CD4-positive, alpha-beta T cell treated with Interleukin-10 for 1 hour (primary cell): Measurements from ENCODE around the gene PCDHGA4.
"Not testable (repeated sequence)": the region's sequence is repeated elsewhere in the genome, so short reads cannot be mapped to it uniquely, and the experiment has no call there.

ENCODE experiments used
- DNase-seq: peaks from one replicate; pipeline ENCODE4 v3.0.0-alpha.2; 2020

PCDHGA4 gene

DNA sequence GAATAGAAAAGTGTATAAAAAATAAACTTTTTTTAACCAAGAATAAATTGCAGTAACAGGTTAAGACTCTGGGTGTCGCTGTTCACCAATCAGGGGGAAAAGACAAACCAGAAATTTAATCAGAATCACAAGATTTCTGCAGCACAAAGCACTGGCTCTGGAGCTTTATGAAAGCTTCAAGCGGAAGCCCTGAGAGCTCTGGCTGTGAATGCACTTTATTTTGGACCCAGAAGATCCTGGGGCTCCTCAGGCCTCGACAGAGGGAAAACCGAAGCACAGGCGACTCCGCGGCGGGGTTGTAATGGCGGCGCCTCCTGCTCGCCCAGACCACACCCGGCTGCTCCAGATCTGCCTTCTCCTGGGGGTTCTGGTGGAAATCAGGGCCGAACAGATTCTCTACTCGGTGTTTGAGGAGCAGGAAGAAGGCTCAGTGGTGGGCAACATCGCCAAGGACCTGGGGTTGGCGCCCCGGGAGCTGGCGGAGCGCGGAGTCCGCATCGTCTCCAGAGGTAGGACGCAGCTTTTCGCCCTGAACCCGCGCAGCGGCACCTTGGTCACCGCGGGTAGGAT, at the start of gene PCDHGA4:
TSS of gene PCDHGA4 (plus strand) at position 122 of the 570 bp plus-strand sequence. CDS start at position 209, 87 bp downstream.
- peak; percentile 24 for DNase-seq

DNA sequence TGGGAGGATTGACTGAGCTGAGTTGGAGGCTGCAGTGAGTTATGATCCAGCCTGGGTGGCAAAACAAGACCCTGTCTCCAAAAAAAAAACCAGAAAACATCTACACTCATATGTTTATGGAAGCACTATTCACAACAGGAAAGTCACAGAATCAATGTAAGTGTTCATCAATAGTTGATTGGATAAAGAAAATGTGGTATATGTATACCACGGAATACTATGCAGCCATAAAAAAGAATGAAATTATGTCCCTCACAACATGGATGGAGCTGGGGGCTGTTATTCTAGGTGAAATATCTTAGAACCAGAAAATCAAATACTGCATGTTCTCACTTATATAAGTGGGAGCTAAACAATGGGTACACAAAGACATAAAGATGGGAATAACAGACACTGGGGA, 48.2 kb upstream of the PCDHGA4 start:
- DNase-seq = no peak

DNA sequence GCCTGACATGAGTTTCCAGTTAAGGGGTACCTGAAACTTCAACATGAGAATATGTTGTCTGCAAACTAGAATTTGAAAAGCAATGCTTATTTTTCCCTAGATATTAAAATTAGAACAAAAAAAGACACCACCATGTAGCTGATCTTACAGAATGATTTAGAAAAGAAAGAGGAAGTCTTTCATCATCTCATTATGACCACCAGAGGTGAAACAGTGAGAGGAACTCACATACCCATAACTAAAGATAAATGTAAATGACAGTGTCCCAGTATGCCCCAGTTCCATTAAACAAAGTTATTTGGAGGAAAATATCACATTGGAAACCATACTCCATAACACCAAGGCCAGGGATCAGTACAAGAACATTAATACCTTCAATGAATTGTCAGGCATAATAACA, 41.1 kb upstream of the PCDHGA4 start:
- DNase-seq = no peak

DNA sequence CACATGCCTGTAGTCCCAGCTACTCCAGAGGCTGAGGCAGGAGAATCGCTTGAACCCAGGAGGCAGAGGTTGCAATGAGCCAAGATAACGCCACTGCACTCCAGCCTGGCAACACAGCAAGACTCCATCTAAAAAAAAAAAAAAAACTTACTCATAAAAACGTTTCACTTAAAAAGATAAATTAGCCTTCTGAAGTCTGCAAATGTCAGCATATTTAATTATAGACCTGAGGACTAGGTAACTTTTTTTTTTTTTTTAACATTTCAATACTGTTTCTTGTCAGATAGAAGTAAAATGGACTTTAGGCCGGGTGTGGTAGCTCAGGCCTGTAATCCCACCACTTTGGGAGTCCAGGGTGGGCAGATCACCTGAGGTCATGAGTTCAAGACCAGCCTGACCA, 37.9 kb upstream of the PCDHGA4 start:
- not testable (repeated sequence) for DNase-seq

DNA sequence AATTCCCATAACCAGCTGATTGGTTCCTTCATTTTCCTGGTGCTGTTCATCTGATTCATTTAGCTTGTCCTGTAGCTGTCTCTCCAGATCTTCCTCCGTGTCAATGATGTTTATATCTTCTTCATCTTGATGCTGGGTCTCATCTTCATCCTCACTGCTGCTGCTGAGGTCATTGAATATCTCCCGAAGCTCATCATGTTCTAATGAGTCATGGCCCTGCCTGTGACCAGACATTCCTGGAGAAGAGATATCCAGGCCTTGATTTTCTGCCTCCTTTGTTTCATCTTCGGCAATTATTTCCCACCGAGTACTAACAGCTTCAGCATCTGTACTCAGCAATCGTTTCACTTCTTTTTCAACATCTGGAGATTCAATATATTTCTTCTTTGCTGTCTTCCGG, 35.6 kb upstream of the PCDHGA4 start:
- no peak for DNase-seq

DNA sequence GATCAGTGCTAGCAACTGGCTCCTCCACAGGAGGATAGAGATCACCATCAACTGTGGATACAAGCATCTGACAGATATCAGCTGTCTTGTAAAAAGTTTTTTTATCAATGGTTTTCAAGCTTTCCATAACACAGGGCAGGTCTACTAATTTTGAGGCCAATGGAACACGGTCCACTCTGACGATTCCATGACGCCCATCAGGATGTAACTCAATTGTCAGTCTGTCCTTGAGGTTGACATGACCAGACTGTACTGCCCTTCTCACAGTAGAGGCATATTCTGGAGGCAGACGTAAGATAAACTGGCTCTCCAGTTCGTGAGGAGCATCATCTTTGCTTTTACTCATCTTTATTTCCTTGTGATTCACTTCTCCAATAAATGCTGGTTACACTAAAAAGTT, 35.1 kb upstream of the PCDHGA4 start:
- DNase-seq = no peak

DNA sequence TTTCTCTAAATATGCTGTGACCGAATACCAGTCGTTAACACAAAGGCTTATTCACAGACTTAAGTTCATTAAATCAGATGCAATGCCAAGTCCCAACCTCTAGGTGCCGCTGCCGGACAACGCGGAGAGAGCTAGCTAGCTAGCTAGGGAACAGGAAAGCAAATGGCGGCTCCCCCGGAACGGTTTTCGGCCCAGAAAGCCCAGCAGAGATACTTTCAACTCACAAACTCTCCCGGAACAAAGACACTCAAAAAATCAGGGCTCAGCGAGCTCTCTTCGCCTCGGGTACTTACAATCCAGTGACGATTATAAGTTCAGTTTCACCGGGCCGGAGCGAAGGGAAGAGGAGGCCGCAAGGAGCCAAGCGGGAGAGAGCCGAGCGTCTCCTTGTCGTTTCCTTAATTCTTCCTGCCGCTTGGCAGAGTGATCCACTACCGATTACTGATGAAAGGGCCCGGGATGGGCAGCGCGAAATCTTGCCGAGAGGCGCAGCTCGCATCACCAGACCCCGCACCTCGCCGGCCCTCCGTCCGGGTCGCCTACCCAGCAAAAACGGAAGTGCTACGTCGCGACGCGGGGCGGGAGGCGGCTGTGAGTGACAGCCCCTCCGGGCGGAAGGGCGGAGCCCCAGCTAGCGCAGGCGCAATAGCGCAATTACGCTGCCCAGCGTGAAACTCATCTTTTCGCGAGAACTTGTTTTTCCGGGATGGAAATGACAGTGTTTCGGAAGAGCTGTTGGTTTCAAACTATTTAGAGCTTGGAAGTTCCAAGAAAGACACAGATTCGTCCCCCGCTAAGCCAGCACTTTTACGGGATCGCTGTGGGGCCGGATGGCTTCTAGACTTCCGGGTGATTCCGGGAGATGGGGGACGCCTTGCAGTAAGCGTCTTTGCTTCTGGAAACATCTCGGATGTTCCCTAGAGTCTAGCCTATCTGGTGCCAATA, 34.3 kb upstream of the PCDHGA4 start, which contains the start of gene TAF7:
TSS of gene TAF7 (minus strand) at position 560 of the 945 bp plus-strand sequence. CDS start 740 bp downstream, outside the sequence.
- DNase-seq = peak; percentile 95

DNA sequence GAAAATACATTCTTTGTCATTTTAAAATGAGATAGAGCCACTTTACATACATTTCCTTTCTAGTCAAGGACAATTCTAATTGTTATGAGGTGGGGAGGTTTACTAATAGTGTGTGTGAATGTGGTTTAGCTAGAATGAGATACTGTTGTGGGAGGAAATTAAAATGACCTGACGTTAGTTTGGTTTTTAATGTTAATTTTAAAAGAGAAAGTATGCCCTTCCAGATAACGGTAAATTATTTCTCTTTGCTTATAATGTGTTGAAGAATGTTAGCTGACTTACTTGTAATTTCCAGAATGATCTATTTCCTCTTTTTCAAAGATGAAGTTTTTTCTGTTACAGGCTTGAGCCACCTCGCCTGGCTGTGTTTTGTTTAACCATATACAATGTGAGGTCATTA, 32.6 kb upstream of the PCDHGA4 start:
- DNase-seq = no peak

DNA sequence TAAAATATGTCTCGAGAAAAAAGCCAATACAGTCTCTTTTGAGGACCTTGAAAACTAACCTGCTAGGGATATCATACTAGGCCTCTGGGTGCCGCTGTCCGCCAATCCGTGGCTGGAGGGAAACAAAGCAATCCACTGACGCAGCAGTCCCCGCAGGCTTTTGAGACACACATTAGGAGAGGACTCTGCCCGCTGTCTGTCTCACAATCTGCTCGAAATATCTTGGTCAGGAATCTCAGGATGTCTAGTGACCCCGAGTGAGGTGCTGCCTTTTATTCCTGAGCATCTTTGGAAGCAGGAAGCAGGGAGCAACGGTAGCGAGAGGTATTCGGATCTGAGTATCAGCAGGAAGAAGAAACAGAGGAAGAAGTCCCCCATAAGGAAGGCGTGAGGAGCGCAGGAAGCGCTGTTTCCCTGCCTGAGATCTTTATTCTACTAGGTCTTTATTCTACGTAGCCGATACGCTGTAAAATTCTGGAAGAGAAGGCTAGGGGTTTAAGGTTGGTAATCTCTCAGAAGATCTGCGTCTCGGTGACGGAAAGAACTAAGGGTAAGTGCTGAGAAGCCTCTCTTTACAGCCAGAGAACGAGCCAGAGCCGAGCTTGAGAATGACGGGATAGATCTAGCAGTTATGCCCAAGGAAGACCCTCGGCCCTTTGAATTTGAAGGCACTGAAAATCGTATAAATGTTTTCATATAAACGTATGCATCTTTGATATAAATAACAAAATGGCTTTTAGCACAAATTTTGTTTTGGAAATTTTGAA, 28.6 kb upstream of the PCDHGA4 start:
- peak; percentile 76 for DNase-seq

DNA sequence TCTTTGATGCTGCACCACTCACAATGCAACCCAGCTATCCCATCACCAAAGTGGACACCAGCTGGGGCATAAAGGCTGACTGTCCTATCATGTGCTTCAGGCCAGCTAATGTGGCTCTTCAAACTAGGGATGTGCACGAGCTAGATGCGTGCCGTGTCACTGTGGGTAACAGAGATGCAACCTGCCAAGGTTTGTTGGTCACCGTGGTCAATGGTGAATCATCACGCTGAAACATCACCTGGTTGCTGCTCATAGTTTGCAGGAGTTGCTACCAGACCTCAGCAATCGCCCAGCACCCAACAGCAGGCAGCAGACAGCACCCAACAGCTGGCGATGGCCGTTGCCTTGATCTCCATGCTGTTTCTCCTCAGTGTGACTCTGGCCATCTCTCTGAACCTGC, 26.6 kb upstream of the PCDHGA4 start:
- no peak for DNase-seq

DNA sequence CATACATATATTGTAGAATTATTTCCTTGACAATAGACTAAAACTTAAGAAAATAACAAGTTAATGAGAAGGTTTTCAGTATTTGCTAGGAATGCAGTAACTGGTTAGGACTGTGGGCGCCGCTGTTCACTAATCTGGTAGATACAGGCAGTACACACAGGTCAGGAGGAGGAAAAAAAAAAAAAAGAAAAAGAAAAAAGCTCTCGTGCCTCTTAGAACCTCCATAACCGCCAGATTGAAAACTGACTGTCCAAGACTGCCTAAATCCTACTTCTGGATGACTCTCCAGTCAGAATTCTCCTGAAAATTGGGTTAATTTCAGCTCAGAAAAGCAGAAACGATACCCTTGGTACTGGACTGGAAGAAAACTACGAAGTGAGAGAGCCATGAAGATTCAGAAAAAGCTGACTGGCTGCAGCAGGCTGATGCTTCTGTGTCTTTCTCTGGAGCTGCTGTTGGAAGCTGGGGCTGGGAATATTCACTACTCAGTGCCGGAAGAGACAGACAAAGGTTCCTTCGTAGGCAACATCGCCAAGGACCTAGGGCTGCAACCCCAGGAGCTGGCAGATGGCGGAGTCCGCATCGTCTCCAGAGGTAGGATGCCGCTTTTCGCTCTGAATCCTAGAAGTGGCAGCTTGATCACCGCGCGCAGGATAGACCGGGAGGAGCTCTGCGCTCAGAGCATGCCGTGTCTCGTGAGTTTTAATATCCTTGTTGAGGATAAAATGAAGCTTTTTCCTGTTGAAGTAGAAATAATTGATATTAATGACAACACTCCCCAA, 24.3 kb upstream of the PCDHGA4 start, which contains the start of gene PCDHGA1:
TSS of gene PCDHGA1 (plus strand) at position 216 of the 782 bp plus-strand sequence.
- peak; percentile 36 for DNase-seq

DNA sequence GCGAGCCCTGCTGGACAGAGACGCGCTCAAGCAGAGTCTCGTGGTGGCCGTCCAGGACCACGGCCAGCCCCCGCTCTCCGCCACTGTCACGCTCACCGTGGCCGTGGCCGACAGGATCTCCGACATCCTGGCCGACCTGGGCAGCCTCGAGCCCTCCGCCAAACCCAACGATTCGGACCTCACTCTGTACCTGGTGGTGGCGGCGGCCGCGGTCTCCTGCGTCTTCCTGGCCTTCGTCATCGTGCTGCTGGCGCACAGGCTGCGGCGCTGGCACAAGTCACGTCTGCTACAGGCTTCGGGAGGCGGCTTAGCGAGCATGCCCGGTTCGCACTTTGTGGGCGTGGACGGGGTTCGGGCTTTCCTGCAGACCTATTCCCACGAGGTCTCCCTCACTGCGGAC, 22.2 kb upstream of the PCDHGA4 start:
- not testable (repeated sequence) for DNase-seq

DNA sequence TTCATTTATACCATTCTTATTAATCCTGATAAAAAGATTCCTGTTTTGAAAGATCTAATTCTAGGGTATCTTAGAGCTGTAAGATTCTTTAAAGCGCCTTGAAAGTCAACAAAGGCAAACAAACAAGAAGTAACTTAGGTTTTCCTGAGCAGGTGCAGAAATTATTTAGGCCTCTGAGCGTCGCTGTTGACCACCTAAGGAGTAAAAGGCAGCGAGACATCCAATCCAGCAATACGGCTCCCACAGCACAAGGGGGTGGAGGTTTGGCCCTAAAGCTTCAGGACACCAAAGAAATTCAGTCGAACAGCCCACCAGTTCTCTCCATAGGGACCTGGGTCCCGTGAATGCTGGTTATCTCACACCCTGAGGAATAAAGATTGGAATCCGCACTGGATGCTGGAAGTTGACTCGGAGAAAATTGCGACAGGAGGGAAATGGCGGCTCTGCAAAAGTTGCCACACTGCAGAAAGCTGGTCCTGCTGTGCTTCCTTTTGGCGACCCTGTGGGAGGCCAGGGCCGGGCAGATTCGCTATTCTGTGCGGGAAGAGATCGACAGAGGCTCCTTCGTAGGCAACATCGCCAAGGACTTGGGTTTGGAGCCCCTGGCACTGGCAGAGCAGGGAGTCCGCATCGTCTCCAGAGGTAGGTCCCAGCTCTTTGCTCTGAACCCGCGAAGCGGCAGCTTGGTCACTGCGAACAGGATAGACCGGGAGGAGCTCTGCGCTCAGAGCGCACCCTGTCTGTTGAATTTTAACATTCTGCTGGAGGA, 16.1 kb upstream of the PCDHGA4 start, which contains the start of gene PCDHGA2:
TSS of gene PCDHGA2 (plus strand) at position 223 of the 769 bp plus-strand sequence.
- no peak for DNase-seq

DNA sequence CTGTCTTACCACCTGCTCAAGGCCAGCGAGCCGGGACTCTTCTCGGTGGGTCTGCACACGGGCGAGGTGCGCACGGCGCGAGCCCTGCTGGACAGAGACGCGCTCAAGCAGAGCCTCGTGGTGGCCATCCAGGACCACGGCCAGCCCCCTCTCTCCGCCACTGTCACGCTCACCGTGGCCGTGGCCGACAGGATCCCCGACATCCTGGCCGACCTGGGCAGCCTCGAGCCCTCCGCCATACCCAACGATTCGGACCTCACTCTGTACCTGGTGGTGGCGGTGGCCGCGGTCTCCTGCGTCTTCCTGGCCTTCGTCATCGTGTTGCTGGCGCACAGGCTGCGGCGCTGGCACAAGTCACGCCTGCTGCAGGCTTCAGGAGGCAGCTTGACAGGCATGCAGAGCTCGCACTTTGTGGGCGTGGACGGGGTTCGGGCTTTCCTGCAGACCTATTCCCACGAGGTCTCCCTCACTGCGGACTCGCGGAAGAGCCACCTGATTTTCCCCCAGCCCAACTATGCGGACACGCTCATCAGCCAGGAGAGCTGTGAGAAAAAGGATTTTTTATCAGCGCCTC, 14.0 kb upstream of the PCDHGA4 start:
- DNase-seq = not testable (repeated sequence)

DNA sequence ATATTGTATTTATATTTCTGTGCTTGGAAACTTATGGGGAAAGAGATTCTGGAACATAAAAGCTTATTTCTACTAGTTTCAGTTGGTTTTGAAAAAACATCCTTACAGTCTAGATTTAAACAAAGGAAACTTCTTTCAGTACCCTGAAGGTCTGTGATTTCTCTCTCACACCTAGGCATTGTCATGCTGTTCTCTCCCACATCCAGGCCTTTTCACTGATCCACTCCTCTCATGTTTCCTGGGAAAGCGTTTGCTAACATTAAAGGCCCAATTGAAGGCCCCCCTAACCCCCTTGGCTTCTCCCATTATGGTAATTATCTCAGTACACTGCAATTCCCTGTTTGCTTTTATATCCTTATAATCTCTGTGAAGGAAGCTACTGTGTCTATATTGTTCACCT, 12.0 kb upstream of the PCDHGA4 start:
- DNase-seq = no peak

DNA sequence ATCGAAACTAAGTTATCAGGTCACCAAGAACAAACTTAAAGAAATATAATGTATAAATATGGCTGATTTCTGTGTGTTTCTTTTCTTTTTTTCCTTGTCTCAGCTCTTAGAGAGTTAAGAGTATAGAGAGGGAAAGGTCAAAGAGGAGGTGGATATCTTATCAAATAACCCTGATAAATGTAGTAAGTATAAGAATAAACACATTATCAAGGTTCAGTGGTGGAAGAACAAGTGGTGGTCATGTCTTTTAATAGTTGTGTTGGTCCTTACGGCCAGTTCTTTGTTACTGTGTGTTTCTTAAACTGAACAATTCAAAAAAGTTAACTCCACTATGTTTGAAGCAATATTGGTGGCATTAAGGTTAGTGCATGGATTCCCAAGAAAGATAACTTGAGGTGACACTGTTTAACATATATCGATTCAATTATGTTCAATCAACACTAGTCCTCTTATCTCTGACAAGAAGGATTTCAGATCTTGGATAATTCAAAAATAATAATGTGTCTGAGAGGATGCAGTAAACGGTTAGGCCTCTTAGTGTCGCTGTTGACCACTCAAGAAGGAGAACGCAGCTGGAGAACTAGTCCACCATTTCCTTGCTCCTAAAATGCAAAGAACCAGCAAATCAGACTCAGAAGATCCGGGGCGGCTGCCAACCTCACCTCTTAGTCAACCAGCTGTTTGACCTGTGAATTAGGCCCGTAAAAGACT, 11.4 kb upstream of the PCDHGA4 start, which contains the start of gene PCDHGA3:
TSS of gene PCDHGA3 (plus strand) at position 588 of the 711 bp plus-strand sequence. CDS start 205 bp downstream, outside the sequence.
- no peak for DNase-seq

DNA sequence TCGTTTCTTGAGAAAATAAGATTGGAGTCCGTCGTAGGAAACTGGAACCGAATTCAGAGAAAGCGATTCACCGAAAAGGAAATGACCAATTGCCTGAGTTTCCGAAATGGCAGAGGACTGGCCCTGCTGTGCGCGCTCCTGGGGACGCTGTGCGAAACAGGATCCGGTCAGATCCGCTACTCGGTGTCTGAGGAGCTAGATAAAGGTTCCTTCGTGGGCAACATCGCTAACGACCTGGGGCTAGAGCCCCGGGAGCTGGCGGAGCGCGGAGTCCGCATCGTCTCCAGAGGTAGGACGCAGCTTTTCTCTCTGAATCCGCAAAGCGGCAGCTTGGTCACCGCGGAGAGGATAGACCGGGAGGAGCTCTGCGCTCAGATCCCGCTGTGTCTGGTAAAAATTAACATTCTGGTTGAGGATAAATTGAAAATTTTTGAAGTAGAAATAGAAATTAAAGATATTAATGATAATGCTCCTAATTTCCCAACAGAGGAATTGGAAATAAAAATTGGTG, 10.8 kb upstream of the PCDHGA4 start:
- no peak for DNase-seq

DNA sequence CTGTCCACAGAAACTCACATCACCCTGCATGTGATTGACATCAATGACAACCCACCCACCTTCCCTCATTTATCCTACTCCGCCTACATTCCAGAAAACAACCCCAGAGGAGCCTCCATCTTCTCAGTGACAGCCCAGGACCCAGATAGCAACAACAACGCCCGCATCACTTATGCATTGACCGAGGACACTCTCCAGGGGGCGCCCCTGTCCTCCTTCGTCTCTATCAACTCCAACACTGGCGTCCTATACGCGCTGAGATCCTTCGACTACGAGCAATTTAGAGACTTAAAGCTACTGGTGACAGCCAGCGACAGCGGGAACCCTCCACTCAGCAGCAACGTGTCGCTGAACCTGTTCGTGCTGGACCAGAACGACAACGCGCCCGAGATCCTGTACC, 9.5 kb upstream of the PCDHGA4 start:
- no peak for DNase-seq

DNA sequence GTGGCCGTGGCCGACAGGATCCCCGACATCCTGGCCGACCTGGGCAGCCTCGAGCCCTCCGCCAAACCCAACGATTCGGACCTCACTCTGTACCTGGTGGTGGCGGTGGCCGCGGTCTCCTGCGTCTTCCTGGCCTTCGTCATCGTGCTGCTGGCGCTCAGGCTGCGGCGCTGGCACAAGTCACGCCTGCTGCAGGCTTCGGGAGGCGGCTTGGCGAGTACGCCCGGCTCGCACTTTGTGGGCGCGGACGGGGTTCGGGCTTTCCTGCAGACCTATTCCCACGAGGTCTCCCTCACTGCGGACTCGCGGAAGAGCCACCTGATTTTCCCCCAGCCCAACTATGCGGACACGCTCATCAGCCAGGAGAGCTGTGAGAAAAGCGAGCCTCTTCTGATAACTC, 8.8 kb upstream of the PCDHGA4 start:
- not testable (repeated sequence) for DNase-seq
